ENCODE data around the gene TFAP2D.
A peak's percentile ranks its signal among the peaks of the same experiment; 100 is the strongest.

TFAP2D gene

GRCh38 chr6:50778696-50779095 lies 65.4 kb downstream of the TFAP2D start:
- no peak overlapping the region for H3K27ac ChIP-seq
- no peak for TF ChIP-seq CTCF (conservative IDR thresholded peaks at IDR 0.05)

GRCh38 chr6:50780382-50780781 lies 67.1 kb downstream of the TFAP2D start:
- TF ChIP-seq CTCF (conservative IDR thresholded peaks at IDR 0.05): no peak
- no peak overlapping the region for H3K27ac ChIP-seq

GRCh38 chr6:50785921-50786320 lies 72.6 kb downstream of the TFAP2D start:
- H3K27ac ChIP-seq: no peak overlapping the region

GRCh38 chr6:50791900-50792508 lies 78.7 kb downstream of the TFAP2D start:
- TF ChIP-seq CTCF (conservative IDR thresholded peaks at IDR 0.05): peak; percentile 81
- H3K27ac ChIP-seq: no peak overlapping the region

More at GRCh38 chr6:50785921-50786320, 72.6 kb downstream of the TFAP2D start:
- TF ChIP-seq CTCF (conservative IDR thresholded peaks at IDR 0.05): no peak

- TF ChIP-seq CTCF (conservative IDR thresholded peaks at IDR 0.05): no peak
Measured at GRCh38 chr6:50792771-50793170, 79.4 kb downstream of the TFAP2D start.

GRCh38 chr6:50795574-50795973 lies 82.2 kb downstream of the TFAP2D start:
- H3K27ac ChIP-seq: no peak overlapping the region
- TF ChIP-seq CTCF (conservative IDR thresholded peaks at IDR 0.05): no peak

More at GRCh38 chr6:50792771-50793170, 79.4 kb downstream of the TFAP2D start:
- no peak overlapping the region for H3K27ac ChIP-seq

- H3K27ac ChIP-seq: no peak overlapping the region
- no peak for TF ChIP-seq CTCF (conservative IDR thresholded peaks at IDR 0.05)
Measured at GRCh38 chr6:50804283-50804682, 91.0 kb downstream of the TFAP2D start.

Data from VCaP (cell line).